Measurements from ENCODE around the gene C2orf81.

Gene C2orf81

GRCh38 chr2:74399785-74400184, 21.6 kb downstream of the C2orf81 start:
- Mint-ChIP-seq H3K4me1 (ENCODE audit: low read depth) (peaks cover 2% of the 10 kb centered on the region), H3K27ac (no peak overlapping the region), H3K9me3 (no peaks in the 10 kb centered on the region), H3K4me3 (no peak overlapping the region), H3K36me3 (ENCODE audit: low read depth) (no peaks in the 10 kb centered on the region), H3K27me3 (ENCODE audit: low read depth) (peaks cover 4% of the 10 kb centered on the region)

- no peak overlapping the region for H3K27ac Mint-ChIP-seq
- H3K27me3 Mint-ChIP-seq (ENCODE audit: low read depth) = peaks cover 7% of the 10 kb centered on the region
- no peaks in the 10 kb centered on the region for H3K9me3 Mint-ChIP-seq
- H3K4me3 Mint-ChIP-seq = no peak overlapping the region
- H3K36me3 Mint-ChIP-seq (ENCODE audit: low read depth) = no peaks in the 10 kb centered on the region
- H3K4me1 Mint-ChIP-seq (ENCODE audit: low read depth) = peaks cover 5% of the 10 kb centered on the region
These were observed 25.3 kb downstream of the C2orf81 start for GRCh38 chr2:74396149-74396548.

GRCh38 chr2:74393525-74393924, 27.9 kb downstream of the C2orf81 start:
- H3K36me3 Mint-ChIP-seq (ENCODE audit: low read depth) = no peaks in the 10 kb centered on the region
- no peak overlapping the region for H3K4me3 Mint-ChIP-seq
- H3K27me3 Mint-ChIP-seq (ENCODE audit: low read depth) = peaks cover 7% of the 10 kb centered on the region
- no peaks in the 10 kb centered on the region for H3K9me3 Mint-ChIP-seq
- H3K27ac Mint-ChIP-seq = no peak overlapping the region
- H3K4me1 Mint-ChIP-seq (ENCODE audit: low read depth) = peaks cover 9% of the 10 kb centered on the region

- Mint-ChIP-seq H3K4me3 (peak overlapping the region; percentile 19), H3K36me3 (ENCODE audit: low read depth) (no peaks in the 10 kb centered on the region), H3K4me1 (ENCODE audit: low read depth) (peaks cover 9% of the 10 kb centered on the region)
These were observed 29.0 kb downstream of the C2orf81 start for GRCh38 chr2:74392449-74392743.

GRCh38 chr2:74391580-74392448, 29.6 kb downstream of the C2orf81 start:
- H3K4me3 Mint-ChIP-seq = peak overlapping the region; percentile 94
- peaks cover 7% of the 10 kb centered on the region for H3K27me3 Mint-ChIP-seq (ENCODE audit: low read depth)
- H3K4me1 Mint-ChIP-seq (ENCODE audit: low read depth) = peaks cover 9% of the 10 kb centered on the region
- no peaks in the 10 kb centered on the region for H3K36me3 Mint-ChIP-seq (ENCODE audit: low read depth)
- no peaks in the 10 kb centered on the region for H3K9me3 Mint-ChIP-seq
- peak overlapping the region; percentile 99 for H3K27ac Mint-ChIP-seq

More at GRCh38 chr2:74392449-74392743, 29.0 kb downstream of the C2orf81 start:
- Mint-ChIP-seq H3K27ac (no peak overlapping the region), H3K9me3 (no peaks in the 10 kb centered on the region), H3K27me3 (ENCODE audit: low read depth) (peaks cover 7% of the 10 kb centered on the region)

- Mint-ChIP-seq H3K27me3 (ENCODE audit: low read depth) (peaks cover 7% of the 10 kb centered on the region), H3K36me3 (ENCODE audit: low read depth) (no peaks in the 10 kb centered on the region), H3K4me1 (ENCODE audit: low read depth) (peaks cover 9% of the 10 kb centered on the region), H3K27ac (peak overlapping the region; percentile 78), H3K4me3 (peak overlapping the region; percentile 94), H3K9me3 (no peaks in the 10 kb centered on the region)
These were observed 30.2 kb downstream of the C2orf81 start for GRCh38 chr2:74391209-74391579.

GRCh38 chr2:74390606-74391005, 30.8 kb downstream of the C2orf81 start:
- H3K36me3 Mint-ChIP-seq (ENCODE audit: low read depth) = no peaks in the 10 kb centered on the region
- peak overlapping the region; percentile 50 for H3K4me3 Mint-ChIP-seq
- no peaks in the 10 kb centered on the region for H3K9me3 Mint-ChIP-seq
- no peak overlapping the region for H3K27ac Mint-ChIP-seq
- peaks cover 9% of the 10 kb centered on the region for H3K4me1 Mint-ChIP-seq (ENCODE audit: low read depth)
- peaks cover 7% of the 10 kb centered on the region for H3K27me3 Mint-ChIP-seq (ENCODE audit: low read depth)

- H3K4me1 Mint-ChIP-seq (ENCODE audit: low read depth) = peaks cover 8% of the 10 kb centered on the region
- no peaks in the 10 kb centered on the region for H3K27me3 Mint-ChIP-seq (ENCODE audit: low read depth)
- no peak overlapping the region for H3K27ac Mint-ChIP-seq
- H3K4me3 Mint-ChIP-seq = no peak overlapping the region
- H3K9me3 Mint-ChIP-seq = no peaks in the 10 kb centered on the region
- H3K36me3 Mint-ChIP-seq (ENCODE audit: low read depth) = no peaks in the 10 kb centered on the region
These were observed 34.1 kb downstream of the C2orf81 start for GRCh38 chr2:74387346-74387745.

GRCh38 chr2:74385396-74385795, 36.0 kb downstream of the C2orf81 start:
- H3K9me3 Mint-ChIP-seq = no peaks in the 10 kb centered on the region
- H3K27ac Mint-ChIP-seq = no peak overlapping the region
- no peaks in the 10 kb centered on the region for H3K36me3 Mint-ChIP-seq (ENCODE audit: low read depth)
- no peaks in the 10 kb centered on the region for H3K27me3 Mint-ChIP-seq (ENCODE audit: low read depth)
- H3K4me1 Mint-ChIP-seq (ENCODE audit: low read depth) = peaks cover 10% of the 10 kb centered on the region
- no peak overlapping the region for H3K4me3 Mint-ChIP-seq

GRCh38 chr2:74384051-74384450, 37.4 kb downstream of the C2orf81 start:
- H3K36me3 Mint-ChIP-seq (ENCODE audit: low read depth) = no peaks in the 10 kb centered on the region
- H3K4me1 Mint-ChIP-seq (ENCODE audit: low read depth) = peaks cover 14% of the 10 kb centered on the region
- H3K27me3 Mint-ChIP-seq (ENCODE audit: low read depth) = no peaks in the 10 kb centered on the region
- no peaks in the 10 kb centered on the region for H3K9me3 Mint-ChIP-seq
- H3K4me3 Mint-ChIP-seq = no peak overlapping the region
- no peak overlapping the region for H3K27ac Mint-ChIP-seq

- H3K36me3 Mint-ChIP-seq (ENCODE audit: low read depth) = no peaks in the 10 kb centered on the region
- no peaks in the 10 kb centered on the region for H3K9me3 Mint-ChIP-seq
- H3K27me3 Mint-ChIP-seq (ENCODE audit: low read depth) = no peaks in the 10 kb centered on the region
- peaks cover 20% of the 10 kb centered on the region for H3K4me1 Mint-ChIP-seq (ENCODE audit: low read depth)
- no peak overlapping the region for H3K4me3 Mint-ChIP-seq
- no peak overlapping the region for H3K27ac Mint-ChIP-seq
These were observed 38.2 kb downstream of the C2orf81 start for GRCh38 chr2:74383254-74383653.

- Mint-ChIP-seq H3K4me1 (ENCODE audit: low read depth) (peaks cover 20% of the 10 kb centered on the region), H3K9me3 (no peaks in the 10 kb centered on the region), H3K36me3 (ENCODE audit: low read depth) (peaks cover 12% of the 10 kb centered on the region), H3K27ac (no peak overlapping the region), H3K27me3 (ENCODE audit: low read depth) (no peaks in the 10 kb centered on the region), H3K4me3 (no peak overlapping the region)
These were observed 39.7 kb downstream of the C2orf81 start for GRCh38 chr2:74381751-74382150.

GRCh38 chr2:74379851-74380789, 41.3 kb downstream of the C2orf81 start, which contains the start of gene DCTN1:
Gene DCTN1, minus strand, starts transcription at chr2:74380311. Its CDS starts 274 bp downstream, at chr2:74380037.
- Mint-ChIP-seq H3K4me1 (ENCODE audit: low read depth) (peaks cover 22% of the 10 kb centered on the region), H3K36me3 (ENCODE audit: low read depth) (peaks cover 12% of the 10 kb centered on the region), H3K4me3 (no peak within 1 kb of the TSS), H3K27me3 (ENCODE audit: low read depth) (no peaks in the 10 kb centered on the region), H3K27ac (peak within 1 kb of the TSS; percentile 17), H3K9me3 (no peaks in the 10 kb centered on the region)

- Mint-ChIP-seq H3K9me3 (no peaks in the 10 kb centered on the region), H3K4me3 (no peak overlapping the region), H3K36me3 (ENCODE audit: low read depth) (peaks cover 12% of the 10 kb centered on the region), H3K27me3 (ENCODE audit: low read depth) (no peaks in the 10 kb centered on the region), H3K4me1 (ENCODE audit: low read depth) (peaks cover 24% of the 10 kb centered on the region), H3K27ac (no peak overlapping the region)
These were observed 43.4 kb downstream of the C2orf81 start for GRCh38 chr2:74378007-74378406.

- H3K9me3 Mint-ChIP-seq = no peaks in the 10 kb centered on the region
- H3K27me3 Mint-ChIP-seq (ENCODE audit: low read depth) = no peaks in the 10 kb centered on the region
- no peak overlapping the region for H3K27ac Mint-ChIP-seq
- H3K4me3 Mint-ChIP-seq = no peak overlapping the region
- H3K4me1 Mint-ChIP-seq (ENCODE audit: low read depth) = peaks cover 17% of the 10 kb centered on the region
- peaks cover 21% of the 10 kb centered on the region for H3K36me3 Mint-ChIP-seq (ENCODE audit: low read depth)
These were observed 45.6 kb downstream of the C2orf81 start for GRCh38 chr2:74375838-74376237.
